HG02840 (cell line): ENCODE measurements around the gene RUVBL2.

ENCODE experiments used
- ATAC-seq: cut with Tn5 transposase; IDR thresholded peaks from one replicate; pipeline ENCODE4 v1.9.1; 2021; ENCODE audit warnings: mild to moderate bottlenecking, moderate library complexity, moderate number of reproducible peaks; ENCODE audit not compliant: unreplicated experiment, low FRiP score

Gene RUVBL2

GRCh38 chr19:48963371-48964204 lies 30.1 kb upstream of the RUVBL2 start:
- ATAC-seq, result no peak

GRCh38 chr19:48964205-48965039 lies 29.3 kb upstream of the RUVBL2 start:
- ATAC-seq, result no peak

DNA sequence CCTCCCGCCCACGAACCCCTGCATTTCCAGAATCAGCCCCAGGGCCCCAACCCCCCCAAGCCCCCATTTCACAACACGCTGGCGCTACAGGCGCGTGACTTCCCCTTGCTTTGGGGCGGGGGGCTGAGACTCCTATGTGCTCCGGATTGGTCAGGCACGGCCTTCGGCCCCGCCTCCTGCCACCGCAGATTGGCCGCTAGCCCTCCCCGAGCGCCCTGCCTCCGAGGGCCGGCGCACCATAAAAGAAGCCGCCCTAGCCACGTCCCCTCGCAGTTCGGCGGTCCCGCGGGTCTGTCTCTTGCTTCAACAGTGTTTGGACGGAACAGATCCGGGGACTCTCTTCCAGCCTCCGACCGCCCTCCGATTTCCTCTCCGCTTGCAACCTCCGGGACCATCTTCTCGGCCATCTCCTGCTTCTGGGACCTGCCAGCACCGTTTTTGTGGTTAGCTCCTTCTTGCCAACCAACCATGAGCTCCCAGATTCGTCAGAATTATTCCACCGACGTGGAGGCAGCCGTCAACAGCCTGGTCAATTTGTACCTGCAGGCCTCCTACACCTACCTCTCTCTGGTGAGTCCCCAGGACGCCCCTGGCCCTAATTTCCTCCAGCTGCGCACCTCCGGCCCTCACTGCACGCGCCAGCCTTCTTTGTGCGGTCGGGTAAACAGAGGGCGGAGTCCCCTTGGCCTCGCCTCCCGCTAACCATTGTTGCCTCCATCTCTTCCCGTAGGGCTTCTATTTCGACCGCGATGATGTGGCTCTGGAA lies 28.5 kb upstream of the RUVBL2 start, which contains the start of gene FTL:
FTL (plus strand) TSS at position 270 of the 766 bp plus-strand sequence; CDS start at position 469, 199 bp downstream.
- ATAC-seq, result peak; percentile 53

- ATAC-seq, result peak; percentile 7
Observed at GRCh38 chr19:48965806-48966540, 27.7 kb upstream of the RUVBL2 start.

GRCh38 chr19:48966541-48967345 lies 26.9 kb upstream of the RUVBL2 start:
- no peak for ATAC-seq

GRCh38 chr19:48967346-48968178 lies 26.1 kb upstream of the RUVBL2 start:
- ATAC-seq, result no peak

GRCh38 chr19:48968179-48968661 lies 25.5 kb upstream of the RUVBL2 start:
- no peak for ATAC-seq

DNA sequence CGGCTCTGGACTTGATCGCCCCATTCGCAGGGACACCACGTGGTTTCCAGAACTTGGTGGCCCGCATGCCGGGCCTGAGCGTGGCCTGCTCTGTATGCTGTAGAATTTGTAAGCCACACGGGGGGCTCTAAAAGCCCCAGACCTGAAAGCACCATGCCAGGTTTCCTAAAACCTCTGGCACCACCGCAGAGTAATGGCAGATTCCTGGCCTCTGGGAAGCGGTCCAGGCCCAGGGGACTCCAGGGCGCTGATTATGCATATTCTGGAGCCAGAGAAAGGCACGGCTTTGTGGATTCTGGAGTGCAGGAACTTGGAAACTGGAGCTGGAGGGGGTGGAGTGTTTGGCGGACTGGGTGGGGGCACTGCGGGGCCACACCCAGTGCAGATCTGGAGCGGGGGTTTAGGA lies 24.9 kb upstream of the RUVBL2 start:
- no peak for ATAC-seq

GRCh38 chr19:48969276-48970138 lies 24.2 kb upstream of the RUVBL2 start:
- ATAC-seq, result no peak

DNA sequence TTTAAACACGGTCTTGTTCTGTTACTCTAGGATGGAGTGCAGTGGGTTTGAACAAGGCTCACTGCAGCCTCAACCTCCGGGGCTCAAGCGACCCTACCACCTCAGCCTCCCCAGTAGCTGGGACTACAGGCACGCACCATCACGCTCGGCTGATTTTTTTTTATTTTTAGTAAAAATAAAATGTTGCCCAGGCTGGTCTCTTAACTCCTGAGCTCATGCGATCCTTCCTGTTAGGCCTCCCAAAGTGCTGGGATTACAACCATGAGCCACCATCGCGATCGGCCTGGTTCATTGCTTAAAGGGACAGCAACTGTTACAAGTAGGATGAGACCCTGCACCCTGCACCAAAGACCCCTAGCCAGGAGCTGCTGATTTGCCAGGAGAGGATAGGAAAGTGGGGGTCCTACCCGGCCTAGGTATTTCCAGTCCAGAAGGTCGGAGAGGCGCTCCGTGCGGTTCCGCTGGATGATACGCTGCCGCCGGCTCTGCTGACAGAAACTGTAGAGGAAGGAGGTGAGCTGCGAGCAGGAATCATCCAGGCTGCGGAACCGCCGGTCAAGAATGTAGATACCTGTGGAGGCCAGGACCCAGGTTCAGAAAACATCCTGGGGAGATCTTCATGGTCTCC lies 23.4 kb upstream of the RUVBL2 start:
- no peak for ATAC-seq

GRCh38 chr19:48970923-48971395 lies 22.7 kb upstream of the RUVBL2 start:
- ATAC-seq, result no peak

- ATAC-seq, result no peak
Observed at GRCh38 chr19:48975947-48976847, 17.5 kb upstream of the RUVBL2 start.

DNA sequence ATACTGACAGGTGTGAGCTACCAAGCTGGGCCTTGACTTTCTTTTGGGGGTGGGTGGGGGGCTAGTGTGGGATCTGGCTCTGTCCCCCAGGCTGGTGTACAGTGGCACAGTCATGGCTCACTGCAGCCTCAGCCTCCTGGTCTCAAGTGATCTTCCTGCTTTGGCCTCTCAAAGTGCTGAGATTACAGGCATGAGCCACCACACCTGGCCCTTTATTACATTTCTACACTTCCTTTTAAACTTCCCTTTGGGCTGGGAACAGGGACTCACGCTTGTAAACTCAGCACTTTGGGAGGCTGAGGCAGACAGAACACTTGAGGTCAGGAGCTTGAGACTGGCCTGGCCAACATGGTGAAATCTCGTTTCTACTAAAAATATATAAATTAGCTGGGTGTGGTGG lies 16.6 kb upstream of the RUVBL2 start:
- ATAC-seq, result no peak

DNA sequence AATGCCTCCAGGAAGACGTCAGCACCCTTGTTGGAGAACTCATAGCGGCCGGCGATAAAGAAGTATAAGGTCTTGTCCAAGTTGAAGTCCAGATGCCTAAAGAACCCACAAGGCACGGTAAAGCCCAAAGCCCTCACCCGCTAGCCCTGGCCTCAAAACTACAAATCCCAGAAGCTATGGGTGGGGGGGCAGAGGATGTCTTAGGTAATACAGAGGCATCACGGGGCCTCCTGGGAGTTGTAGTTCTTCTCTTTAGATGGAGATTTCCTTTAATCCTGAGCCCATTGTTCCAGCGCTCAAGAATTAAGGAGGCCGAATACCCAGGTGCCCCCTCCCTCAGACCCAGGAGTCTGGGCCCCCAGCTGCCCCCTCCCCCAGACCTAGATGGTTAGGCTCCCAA lies 11.4 kb upstream of the RUVBL2 start:
- ATAC-seq, result no peak

DNA sequence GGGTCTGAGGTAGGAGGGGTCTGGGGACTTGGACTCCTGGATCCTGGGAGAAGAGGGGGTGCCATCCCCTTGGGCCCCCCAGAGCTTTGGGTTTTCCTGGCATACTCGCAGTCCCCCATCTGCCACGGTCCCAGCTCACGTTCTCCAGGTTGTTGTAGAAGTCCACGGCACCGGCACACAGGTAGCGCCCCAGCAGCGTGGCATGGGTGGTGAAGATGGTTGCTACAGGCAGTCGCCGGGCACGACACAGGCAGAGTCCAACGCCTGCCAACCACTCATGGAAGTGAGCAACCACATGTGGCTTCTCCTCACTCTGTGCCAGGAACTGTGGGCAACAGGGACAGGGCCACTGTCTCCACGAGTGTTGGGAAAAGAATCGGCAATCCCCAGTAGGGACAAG lies 8.0 kb upstream of the RUVBL2 start:
- no peak for ATAC-seq

- no peak for ATAC-seq
Observed at GRCh38 chr19:48986211-48986610, 7.5 kb upstream of the RUVBL2 start.
